Measurements from ENCODE around the gene NFKBIB.

GRCh38 chr19:38951187-38951586 is 51.4 kb downstream of the NFKBIB start:
- TF ChIP-seq CTCF (IDR thresholded peaks at IDR 0.05) = no peak
- TF ChIP-seq EZH2phosphoT487 (IDR thresholded peaks at IDR 0.05) = no peak
- no peak for TF ChIP-seq EZH2 (IDR thresholded peaks at IDR 0.05)

All from neural progenitor cell (in vitro differentiated cells).